ENCODE data around the gene CTSE.
A peak's percentile ranks its signal among the peaks of the same experiment; 100 is the strongest.
"Not testable (repeated sequence)": the region's sequence is repeated elsewhere in the genome, so short reads cannot be mapped to it uniquely, and the experiment has no call there.

CTSE gene

GRCh38 chr1:206013026-206013795 is 10.5 kb downstream of the CTSE start:
- DNase-seq: no peak

- DNase-seq: peak; percentile 54
Observed at GRCh38 chr1:206012086-206012859, 11.4 kb downstream of the CTSE start.

GRCh38 chr1:206011057-206011456 is 12.6 kb downstream of the CTSE start:
- peak; percentile 27 for DNase-seq

GRCh38 chr1:206010060-206010459 is 13.6 kb downstream of the CTSE start:
- no peak for DNase-seq

GRCh38 chr1:206006946-206007345 is 16.7 kb downstream of the CTSE start:
- no peak for DNase-seq

- DNase-seq: no peak
Observed at GRCh38 chr1:206005778-206006180, 17.9 kb downstream of the CTSE start.

- DNase-seq: no peak
Observed at GRCh38 chr1:206005234-206005633, 18.5 kb downstream of the CTSE start.

GRCh38 chr1:206004826-206005225 is 18.9 kb downstream of the CTSE start:
- DNase-seq: no peak

- no peak for DNase-seq
Observed at GRCh38 chr1:206003854-206004800, 19.6 kb downstream of the CTSE start.

- DNase-seq: peak; percentile 22
Observed at GRCh38 chr1:206002871-206003801, 20.6 kb downstream of the CTSE start, which contains the start of gene RAB7B. Gene RAB7B (minus strand): TSS chr1:206003395. CDS start chr1:205994135, 9,260 bp downstream.

- DNase-seq: no peak
Observed at GRCh38 chr1:206002160-206002559, 21.5 kb downstream of the CTSE start.

GRCh38 chr1:206001476-206001888 is 22.2 kb downstream of the CTSE start:
- peak; percentile 63 for DNase-seq

- peak; percentile 70 for DNase-seq
Observed at GRCh38 chr1:206000641-206001339, 22.9 kb downstream of the CTSE start.

- no peak for DNase-seq
Observed at GRCh38 chr1:205998457-205999241, 25.0 kb downstream of the CTSE start.

GRCh38 chr1:205996641-205997040 is 27.1 kb downstream of the CTSE start:
- not testable (repeated sequence) for DNase-seq

- DNase-seq: no peak
Observed at GRCh38 chr1:205994346-205994745, 29.3 kb downstream of the CTSE start.

GRCh38 chr1:205993068-205993467 is 30.6 kb downstream of the CTSE start:
- no peak for DNase-seq

GRCh38 chr1:205992218-205992882 is 31.3 kb downstream of the CTSE start:
- no peak for DNase-seq

- no peak for DNase-seq
Observed at GRCh38 chr1:205991237-205991636, 32.5 kb downstream of the CTSE start.

GRCh38 chr1:205990226-205990625 is 33.5 kb downstream of the CTSE start:
- no peak for DNase-seq

All from stimulated activated CD4-positive, alpha-beta T cell treated with anti-CD3 and anti-CD28 coated beads, Interleukin-15, amount 100 ng/mL, for 24 hours (primary cell).